CD4-positive, alpha-beta memory T cell (primary cell): Measurements from ENCODE around the gene SLC22A5. TPM values are rescaled to one million over a fixed set of nuclear protein-coding genes. Genes with fewer than 3 reads are reported as not detected.
A peak's percentile ranks its signal among the peaks of the same experiment; 100 is the strongest.

Experiments used
- CTCF ChIA-PET: fragments of 350-600 bp; sonication (Branson Sonifier 250); formaldehyde crosslinking; loops from one replicate; lab custom pipeline; 2021; ENCODE audit warnings: inconsistent platforms; ENCODE audit not compliant: partially characterized antibody; lab: Charles Lee
- POLR2A ChIA-PET: fragments of 350-600 bp; sonication (Branson Sonifier 250); formaldehyde crosslinking; loops from one replicate; lab custom pipeline; 2021; ENCODE audit not compliant: partially characterized antibody; lab: Charles Lee
- DNase-seq, 5 donors: peaks; one replicate each; pipeline versions ENCODE4 v3.0.0 to v3.0.0-alpha.2; 2020 to 2022; ENCODE audit warnings: mixed read lengths in 1 of 5
- H3K27ac ChIP-seq: one replicate; pipeline ENCODE4 v1.7.0; 2013; ENCODE audit warnings: low read depth, low read length
- H3K27me3 ChIP-seq: 2 replicates; pipeline ENCODE4 v1.7.0; 2013; ENCODE audit warnings: mild to moderate bottlenecking, low read length, moderate library complexity; ENCODE audit not compliant: insufficient read depth
- H3K36me3 ChIP-seq: 2 replicates; pipeline ENCODE4 v1.7.0; 2013; ENCODE audit warnings: mild to moderate bottlenecking, low read length, moderate library complexity; ENCODE audit not compliant: insufficient read depth
- H3K4me1 ChIP-seq: 2 replicates; pipeline ENCODE4 v1.7.0; 2013; ENCODE audit warnings: mild to moderate bottlenecking, low read length, moderate library complexity; ENCODE audit not compliant: insufficient read depth
- H3K4me3 ChIP-seq, 2 donors: one replicate each; pipeline ENCODE4 v1.7.0; 2013; ENCODE audit warnings: low read length in 2 of 2, mild to moderate bottlenecking in 1 of 2
- H3K9me3 ChIP-seq, 2 donors: one replicate each; pipeline ENCODE4 v1.7.0; 2013; ENCODE audit warnings: low read length in 2 of 2, control low read depth in 1 of 2; ENCODE audit not compliant: control insufficient read depth in 1 of 2
- H3K27ac Mint-ChIP-seq, 7 donors: one replicate each; pipeline ENCODE4 v1.8.0; 2020 to 2021; ENCODE audit warnings: mixed read lengths in 7 of 7, mild to moderate bottlenecking in 6 of 7, inconsistent platforms in 3 of 7, moderate library complexity in 3 of 7
- H3K27me3 Mint-ChIP-seq, 2 donors: one replicate each; pipeline ENCODE4 v1.8.0; 2020 to 2021; ENCODE audit warnings: mixed read lengths in 2 of 2
- H3K36me3 Mint-ChIP-seq, 2 donors: one replicate each; pipeline ENCODE4 v1.8.0; 2020 to 2021; ENCODE audit warnings: mixed read lengths in 2 of 2, inconsistent platforms in 1 of 2, mild to moderate bottlenecking in 1 of 2
- H3K4me1 Mint-ChIP-seq, 4 donors: one replicate each; pipeline ENCODE4 v1.8.0; 2020 to 2021; ENCODE audit warnings: mixed read lengths in 4 of 4, mild to moderate bottlenecking in 1 of 4
- H3K4me3 Mint-ChIP-seq, 8 donors: one replicate each; pipeline ENCODE4 v1.8.0; 2020 to 2021; ENCODE audit warnings: mixed read lengths in 8 of 8, mild to moderate bottlenecking in 7 of 8, moderate library complexity in 6 of 8, inconsistent platforms in 3 of 8
- H3K9me3 Mint-ChIP-seq, 8 donors: one replicate each; pipeline ENCODE4 v1.8.0; 2020 to 2021; ENCODE audit warnings: mixed read lengths in 8 of 8, mild to moderate bottlenecking in 5 of 8, inconsistent platforms in 3 of 8, moderate library complexity in 1 of 8
- intact Hi-C: fragments of 100-400 bp; cut with micrococcal nuclease; formaldehyde crosslinking; loops from one replicate; pipeline ENCODE4 v1.15.1; 2023
- polyA plus RNA-seq, 2 donors: library from polyadenylated mRNA; unstranded; fragments of 300-500 nt; fragmentation: Illumina TruSeq; gene quantifications; one replicate each; pipeline ENCODE4 v1.2.3, GENCODE V29; 2021
- total RNA-seq, 2 experiments: library from RNA; stranded (reverse); gene quantifications; one replicate each; pipeline ENCODE4 v1.2.3, GENCODE V29; 2021

The SLC22A5 gene
- total RNA-seq (1 to 10 TPM; 8.9 to 10.0 TPM), polyA plus RNA-seq (1 to 10 TPM; 1.9 to 2.9 TPM)

DNA sequence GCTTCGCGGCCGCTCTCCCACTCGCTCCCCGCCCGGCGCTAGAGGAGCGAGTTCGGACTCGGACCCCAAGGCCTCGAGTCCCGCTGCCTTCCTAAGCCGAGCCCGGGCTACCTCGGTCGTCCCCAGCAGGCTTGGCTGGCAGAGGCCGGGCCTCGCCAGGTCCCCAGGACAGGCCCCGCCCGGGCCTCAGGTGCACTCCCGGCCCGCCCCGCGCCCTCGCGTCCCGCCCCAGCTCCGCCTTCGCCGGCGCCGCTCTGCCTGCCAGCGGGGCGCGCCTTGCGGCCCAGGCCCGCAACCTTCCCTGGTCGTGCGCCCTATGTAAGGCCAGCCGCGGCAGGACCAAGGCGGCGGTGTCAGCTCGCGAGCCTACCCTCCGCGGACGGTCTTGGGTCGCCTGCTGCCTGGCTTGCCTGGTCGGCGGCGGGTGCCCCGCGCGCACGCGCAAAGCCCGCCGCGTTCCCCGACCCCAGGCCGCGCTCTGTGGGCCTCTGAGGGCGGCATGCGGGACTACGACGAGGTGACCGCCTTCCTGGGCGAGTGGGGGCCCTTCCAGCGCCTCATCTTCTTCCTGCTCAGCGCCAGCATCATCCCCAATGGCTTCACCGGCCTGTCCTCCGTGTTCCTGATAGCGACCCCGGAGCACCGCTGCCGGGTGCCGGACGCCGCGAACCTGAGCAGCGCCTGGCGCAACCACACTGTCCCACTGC, at the start of gene SLC22A5:
Gene SLC22A5 (plus strand): TSS at position 237 of the 707 bp plus-strand sequence. CDS start 263 bp downstream, at position 500.
- POLR2A ChIA-PET = interaction anchor here (0.9 to 2.9 kb wide), 16 partner anchors 8 to 378 kb away, joined by 3 to 30 read pairs (median 4); partner anchors contain the start of genes CCNI2, IRF1, KIF3A and RAD50
- no peaks in the 10 kb centered on the region for H3K9me3 ChIP-seq
- CTCF ChIA-PET = interaction anchor here (0.8 to 3.3 kb wide), 10 partner anchors 10 to 308 kb away, joined by 3 to 17 read pairs (median 4); partner anchors contain the start of genes IRF1 and SLC22A4
- peaks cover 31% of the 10 kb centered on the region for H3K4me1 ChIP-seq
- DNase-seq = peak; percentile 67 to 77 (median 72)
- H3K27ac ChIP-seq = peak within 1 kb of the TSS; percentile 74
- Mint-ChIP-seq H3K9me3 (no peaks in the 10 kb centered on the region), H3K36me3 (peaks cover 1 to 2% of the 10 kb centered on the region in 2 donors), H3K4me1 (peaks cover 13 to 32% (median 26%) of the 10 kb centered on the region in 4 donors), H3K27ac (peak within 1 kb of the TSS; percentile 70 to 93 (median 88)), H3K4me3 (peak within 1 kb of the TSS; percentile 83 to 91 (median 87)), H3K27me3 (no peaks in the 10 kb centered on the region)
- intact Hi-C loops = loop anchor here (1.0 to 5.0 kb wide), 2 partner anchors 75 to 97 kb away; partner anchors contain the start of gene SLC22A4
- no peaks in the 10 kb centered on the region for H3K27me3 ChIP-seq
- H3K4me3 ChIP-seq = peak within 1 kb of the TSS; percentile 20 to 72
- H3K36me3 ChIP-seq = no peaks in the 10 kb centered on the region

GRCh38 chr5:132319975-132320374, 49.5 kb upstream of the SLC22A5 start:
- Mint-ChIP-seq H3K27ac (no peak overlapping the region), H3K4me1 (no peaks in the 10 kb centered on the region), H3K27me3 (no peaks in the 10 kb centered on the region), H3K9me3 (no peaks in the 10 kb centered on the region), H3K36me3 (no peaks in the 10 kb centered on the region), H3K4me3 (no peak overlapping the region)
- no peak for DNase-seq
- Histone ChIP-seq H3K36me3 (no peaks in the 10 kb centered on the region), H3K27ac (no peak overlapping the region), H3K4me3 (no peak overlapping the region), H3K9me3 (no peaks in the 10 kb centered on the region), H3K27me3 (no peaks in the 10 kb centered on the region), H3K4me1 (no peaks in the 10 kb centered on the region)
- ChIA-PET POLR2A (no interaction called here), CTCF (no interaction called here)
- intact Hi-C loops = no loop called here

- no peak overlapping the region for H3K27ac Mint-ChIP-seq
- no peaks in the 10 kb centered on the region for H3K9me3 Mint-ChIP-seq
- ChIA-PET CTCF (no interaction called here), POLR2A (no interaction called here)
- DNase-seq = no peak
- Histone ChIP-seq H3K9me3 (no peaks in the 10 kb centered on the region), H3K4me1 (no peaks in the 10 kb centered on the region), H3K36me3 (no peaks in the 10 kb centered on the region), H3K27me3 (no peaks in the 10 kb centered on the region), H3K27ac (no peak overlapping the region), H3K4me3 (no peak overlapping the region)
- H3K36me3 Mint-ChIP-seq = no peaks in the 10 kb centered on the region
- no peak overlapping the region for H3K4me3 Mint-ChIP-seq
- intact Hi-C loops = no loop called here
- no peaks in the 10 kb centered on the region for H3K4me1 Mint-ChIP-seq
- H3K27me3 Mint-ChIP-seq = no peaks in the 10 kb centered on the region
Observed at GRCh38 chr5:132321109-132321721, 48.3 kb upstream of the SLC22A5 start.

GRCh38 chr5:132322266-132322665, 47.2 kb upstream of the SLC22A5 start:
- Mint-ChIP-seq H3K27me3 (no peaks in the 10 kb centered on the region), H3K36me3 (no peaks in the 10 kb centered on the region), H3K4me1 (no peaks in the 10 kb centered on the region), H3K27ac (no peak overlapping the region), H3K9me3 (no peaks in the 10 kb centered on the region), H3K4me3 (no peak overlapping the region)
- intact Hi-C loops = no loop called here
- H3K36me3 ChIP-seq = no peaks in the 10 kb centered on the region
- H3K27ac ChIP-seq = no peak overlapping the region
- H3K27me3 ChIP-seq = no peaks in the 10 kb centered on the region
- ChIA-PET POLR2A (no interaction called here), CTCF (no interaction called here)
- no peaks in the 10 kb centered on the region for H3K4me1 ChIP-seq
- no peak overlapping the region for H3K4me3 ChIP-seq
- no peaks in the 10 kb centered on the region for H3K9me3 ChIP-seq
- DNase-seq = no peak

- Mint-ChIP-seq H3K9me3 (no peaks in the 10 kb centered on the region), H3K36me3 (no peaks in the 10 kb centered on the region), H3K4me3 (no peak overlapping the region), H3K27me3 (no peaks in the 10 kb centered on the region), H3K27ac (no peak overlapping the region), H3K4me1 (no peaks in the 10 kb centered on the region)
- ChIA-PET POLR2A (no interaction called here), CTCF (no interaction called here)
- H3K4me1 ChIP-seq = no peaks in the 10 kb centered on the region
- H3K27me3 ChIP-seq = no peaks in the 10 kb centered on the region
- no peak for DNase-seq
- H3K36me3 ChIP-seq = no peaks in the 10 kb centered on the region
- H3K9me3 ChIP-seq = no peaks in the 10 kb centered on the region
- H3K4me3 ChIP-seq = no peak overlapping the region
- no peak overlapping the region for H3K27ac ChIP-seq
- intact Hi-C loops = no loop called here
Observed at GRCh38 chr5:132323202-132323601, 46.3 kb upstream of the SLC22A5 start.

DNA sequence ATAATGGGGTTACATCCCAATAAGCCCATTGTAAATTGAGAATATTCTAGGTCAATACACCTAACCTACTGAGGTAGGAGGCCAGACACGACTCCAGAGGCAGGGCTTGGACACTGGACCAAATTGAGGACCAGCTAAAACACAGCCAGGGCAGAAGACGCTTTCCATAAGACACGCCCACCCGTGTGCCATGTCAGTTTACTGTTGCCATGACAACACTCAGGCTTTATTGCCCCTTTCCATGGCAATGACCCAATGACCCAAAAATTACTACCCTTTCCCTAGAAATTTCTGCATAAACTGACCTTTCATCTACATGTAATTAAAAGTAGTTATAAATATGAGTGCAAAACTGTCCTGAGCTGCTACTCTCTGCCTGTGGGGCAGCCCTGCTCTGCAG, 43.8 kb upstream of the SLC22A5 start:
- Histone ChIP-seq H3K4me1 (no peaks in the 10 kb centered on the region), H3K27me3 (no peaks in the 10 kb centered on the region), H3K36me3 (no peaks in the 10 kb centered on the region), H3K27ac (no peak overlapping the region), H3K9me3 (no peaks in the 10 kb centered on the region), H3K4me3 (no peak overlapping the region)
- no peaks in the 10 kb centered on the region for H3K36me3 Mint-ChIP-seq
- no peaks in the 10 kb centered on the region for H3K9me3 Mint-ChIP-seq
- intact Hi-C loops = no loop called here
- H3K27ac Mint-ChIP-seq = no peak overlapping the region
- ChIA-PET POLR2A (no interaction called here), CTCF (interaction anchor here (0.5 to 2.4 kb wide), 3 partner anchors 79 to 264 kb away, joined by 3 to 11 read pairs (median 3); no protein-coding TSS in a partner anchor)
- H3K4me3 Mint-ChIP-seq = no peak overlapping the region
- DNase-seq = no peak
- H3K4me1 Mint-ChIP-seq = no peaks in the 10 kb centered on the region
- no peaks in the 10 kb centered on the region for H3K27me3 Mint-ChIP-seq

DNA sequence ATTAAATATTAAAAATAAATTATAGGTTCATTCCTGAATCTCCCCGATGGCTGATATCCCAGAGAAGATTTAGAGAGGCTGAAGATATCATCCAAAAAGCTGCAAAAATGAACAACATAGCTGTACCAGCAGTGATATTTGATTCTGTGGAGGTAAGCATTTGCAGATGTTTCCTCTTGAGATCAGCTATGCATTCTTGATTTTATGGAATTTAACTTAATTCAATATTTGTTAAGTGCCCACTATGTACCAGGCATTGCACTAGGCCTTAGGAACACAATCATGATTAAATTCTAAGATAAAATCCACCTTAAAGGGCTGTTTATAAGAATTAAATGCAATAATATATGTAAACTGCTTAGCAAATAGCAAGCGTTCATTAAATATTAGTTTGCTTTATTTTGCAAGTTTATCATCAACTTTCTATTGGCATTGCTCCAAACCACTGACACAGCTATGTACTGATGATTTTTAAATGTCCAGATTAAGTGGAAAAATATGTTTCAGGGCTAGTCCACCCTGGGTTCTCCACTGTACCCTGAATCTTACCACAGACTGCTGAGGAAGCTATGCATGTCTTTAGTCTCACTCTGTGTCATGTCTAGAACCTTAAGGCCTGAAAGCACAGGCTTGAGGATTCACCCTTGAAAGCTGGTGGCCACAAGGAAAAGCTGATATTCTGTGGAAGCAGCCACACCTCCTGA, 42.1 kb upstream of the SLC22A5 start:
- Histone ChIP-seq H3K36me3 (no peaks in the 10 kb centered on the region), H3K4me1 (no peaks in the 10 kb centered on the region), H3K27me3 (no peaks in the 10 kb centered on the region), H3K4me3 (no peak overlapping the region), H3K9me3 (no peaks in the 10 kb centered on the region), H3K27ac (no peak overlapping the region)
- intact Hi-C loops = no loop called here
- Mint-ChIP-seq H3K9me3 (no peaks in the 10 kb centered on the region), H3K4me3 (no peak overlapping the region), H3K4me1 (no peaks in the 10 kb centered on the region), H3K36me3 (peaks cover 3 to 4% of the 10 kb centered on the region in 2 donors), H3K27ac (no peak overlapping the region), H3K27me3 (no peaks in the 10 kb centered on the region)
- no peak for DNase-seq
- ChIA-PET POLR2A (no interaction called here), CTCF (interaction anchor here (2.4 kb wide), 1 partner anchor 89 kb away, joined by 11 read pairs; no protein-coding TSS in a partner anchor)
